Parathyroid adenoma (tissue), 2 donors: ENCODE measurements around the gene TPD52L3.
A peak's percentile ranks its signal among the peaks of the same experiment; 100 is the strongest.

Source experiments
- H2AFZ ChIP-seq: fragments of 300-600 bp; sonication (generic); one replicate; pipeline ENCODE4 v1.7.0; 2017; ENCODE audit warnings: antibody characterized with exemption, mild to moderate bottlenecking
- H3K27ac ChIP-seq: fragments of 300-600 bp; sonication (generic); one replicate; pipeline ENCODE4 v1.7.0; 2017
- H3K27me3 ChIP-seq: fragments of 300-600 bp; sonication (generic); one replicate; pipeline ENCODE4 v1.7.0; 2017; ENCODE audit warnings: low read length; ENCODE audit not compliant: control insufficient read depth, insufficient read depth
- H3K36me3 ChIP-seq: fragments of 300-600 bp; sonication (generic); one replicate; pipeline ENCODE4 v1.7.0; 2017; ENCODE audit warnings: low read length; ENCODE audit not compliant: control insufficient read depth, insufficient read depth
- H3K4me1 ChIP-seq: fragments of 300-600 bp; sonication (generic); one replicate; pipeline ENCODE4 v1.7.0; 2017; ENCODE audit warnings: control low read depth
- H3K4me2 ChIP-seq: fragments of 300-600 bp; sonication (generic); one replicate; pipeline ENCODE4 v1.7.0; 2017; ENCODE audit warnings: low read length
- H3K4me3 ChIP-seq: fragments of 300-600 bp; sonication (generic); one replicate; pipeline ENCODE4 v1.7.0; 2017; ENCODE audit warnings: low read depth, low read length
- H3K79me2 ChIP-seq: fragments of 300-600 bp; sonication (generic); one replicate; pipeline ENCODE4 v1.7.0; 2017; ENCODE audit warnings: control low read depth
- H3K9ac ChIP-seq: fragments of 300-600 bp; sonication (generic); one replicate; pipeline ENCODE4 v1.7.0; 2017; ENCODE audit warnings: mild to moderate bottlenecking
- H3K9me3 ChIP-seq: fragments of 300-600 bp; sonication (generic); one replicate; pipeline ENCODE4 v1.7.0; 2017; ENCODE audit warnings: low read length; ENCODE audit not compliant: control insufficient read depth
- TF ChIP-seq, protein P1 (sequence below): fragments of 300-600 bp; sonication (generic); IDR thresholded peaks from one replicate; pipeline ENCODE4 v1.7.0; 2017; ENCODE audit warnings: antibody characterized with exemption, mild to moderate bottlenecking
- donor health status: primary hyperparathyroidism.

TPD52L3 gene

DNA sequence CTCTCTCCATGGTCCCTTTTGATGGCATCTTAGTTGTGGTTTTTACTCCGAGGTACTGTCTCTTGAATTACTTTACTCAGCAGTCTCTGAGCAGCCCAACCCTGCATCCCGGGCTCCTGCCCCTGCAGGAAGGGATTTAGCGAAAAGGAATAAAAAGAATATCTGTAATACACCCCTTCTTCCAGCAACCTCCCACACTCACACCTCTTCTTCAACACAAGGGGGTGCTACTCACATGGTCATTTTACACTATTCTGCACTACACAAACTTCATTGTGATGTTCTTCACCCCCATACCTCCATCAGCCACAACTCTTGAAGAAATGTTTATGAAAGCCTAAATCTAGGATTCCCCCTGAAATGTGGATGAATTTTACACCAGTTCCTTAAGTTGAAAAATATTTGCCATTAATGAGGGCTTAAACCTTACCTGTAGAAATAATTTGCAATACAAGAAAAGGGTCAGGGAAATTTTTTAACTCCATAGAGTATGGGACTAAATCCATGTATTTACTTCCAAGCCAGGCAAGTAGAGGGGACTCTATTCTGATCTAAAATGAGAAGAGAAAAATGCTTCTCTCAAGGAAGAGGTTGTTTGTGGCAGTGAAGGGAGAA, 26.0 kb downstream of the TPD52L3 start:
- TF ChIP-seq, protein P1, sequence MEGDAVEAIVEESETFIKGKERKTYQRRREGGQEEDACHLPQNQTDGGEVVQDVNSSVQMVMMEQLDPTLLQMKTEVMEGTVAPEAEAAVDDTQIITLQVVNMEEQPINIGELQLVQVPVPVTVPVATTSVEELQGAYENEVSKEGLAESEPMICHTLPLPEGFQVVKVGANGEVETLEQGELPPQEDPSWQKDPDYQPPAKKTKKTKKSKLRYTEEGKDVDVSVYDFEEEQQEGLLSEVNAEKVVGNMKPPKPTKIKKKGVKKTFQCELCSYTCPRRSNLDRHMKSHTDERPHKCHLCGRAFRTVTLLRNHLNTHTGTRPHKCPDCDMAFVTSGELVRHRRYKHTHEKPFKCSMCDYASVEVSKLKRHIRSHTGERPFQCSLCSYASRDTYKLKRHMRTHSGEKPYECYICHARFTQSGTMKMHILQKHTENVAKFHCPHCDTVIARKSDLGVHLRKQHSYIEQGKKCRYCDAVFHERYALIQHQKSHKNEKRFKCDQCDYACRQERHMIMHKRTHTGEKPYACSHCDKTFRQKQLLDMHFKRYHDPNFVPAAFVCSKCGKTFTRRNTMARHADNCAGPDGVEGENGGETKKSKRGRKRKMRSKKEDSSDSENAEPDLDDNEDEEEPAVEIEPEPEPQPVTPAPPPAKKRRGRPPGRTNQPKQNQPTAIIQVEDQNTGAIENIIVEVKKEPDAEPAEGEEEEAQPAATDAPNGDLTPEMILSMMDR = peak; percentile 58
- H3K9me3 ChIP-seq = no peaks in the 10 kb centered on the region
- no peak overlapping the region for H3K9ac ChIP-seq
- H3K36me3 ChIP-seq = no peaks in the 10 kb centered on the region
- H2AFZ ChIP-seq = no peak overlapping the region
- H3K79me2 ChIP-seq = no peaks in the 10 kb centered on the region
- no peaks in the 10 kb centered on the region for H3K27me3 ChIP-seq
- no peak overlapping the region for H3K27ac ChIP-seq
- no peak overlapping the region for H3K4me3 ChIP-seq
- H3K4me2 ChIP-seq = no peak overlapping the region
- peaks cover 3% of the 10 kb centered on the region for H3K4me1 ChIP-seq

DNA sequence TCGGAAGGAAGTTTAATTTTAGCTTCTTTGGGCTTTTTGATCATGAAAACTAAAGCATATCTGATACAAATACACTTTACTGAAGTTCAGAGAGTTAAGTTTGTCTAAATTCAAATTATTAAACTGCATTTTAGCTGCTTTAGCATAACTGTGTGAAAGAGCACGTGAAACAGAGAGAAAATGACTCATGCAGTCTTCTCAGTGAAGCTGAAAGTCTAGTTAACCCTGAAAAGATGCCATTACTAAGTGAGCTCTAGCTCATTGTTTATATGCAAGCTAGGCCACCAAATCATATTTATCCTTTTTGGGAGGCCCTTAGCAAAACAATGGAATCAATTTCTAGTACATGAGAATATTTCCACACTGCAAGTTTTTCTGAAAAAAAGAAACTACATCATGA, 27.6 kb downstream of the TPD52L3 start:
- no peaks in the 10 kb centered on the region for H3K79me2 ChIP-seq
- no peak overlapping the region for H3K27ac ChIP-seq
- H2AFZ ChIP-seq = peak overlapping the region; percentile 53
- H3K4me2 ChIP-seq = no peak overlapping the region
- H3K9ac ChIP-seq = no peak overlapping the region
- peaks cover 3% of the 10 kb centered on the region for H3K4me1 ChIP-seq
- no peaks in the 10 kb centered on the region for H3K27me3 ChIP-seq
- TF ChIP-seq, protein P1 = no peak
- H3K4me3 ChIP-seq = no peak overlapping the region
- no peaks in the 10 kb centered on the region for H3K36me3 ChIP-seq
- H3K9me3 ChIP-seq = no peaks in the 10 kb centered on the region

DNA sequence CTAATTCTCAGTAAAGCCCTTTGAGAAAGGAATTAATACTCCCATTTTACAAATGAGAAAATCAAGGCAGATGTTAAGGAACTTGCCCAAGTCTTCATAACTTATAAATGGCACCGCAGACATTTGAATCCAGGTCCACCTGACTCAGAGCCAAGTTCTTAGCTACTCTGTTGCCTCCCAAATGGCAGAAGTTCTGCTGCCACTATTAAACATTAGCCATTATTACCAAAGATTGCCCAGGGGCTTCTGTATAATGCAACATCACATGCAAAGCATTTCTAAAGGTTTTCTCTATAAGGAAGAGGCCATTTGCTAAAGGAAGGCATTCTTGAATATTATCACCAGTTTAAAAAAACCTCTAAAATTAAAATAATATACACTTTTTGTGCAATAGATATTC, 28.3 kb downstream of the TPD52L3 start:
- no peaks in the 10 kb centered on the region for H3K27me3 ChIP-seq
- H2AFZ ChIP-seq = no peak overlapping the region
- TF ChIP-seq, protein P1 = no peak
- H3K9ac ChIP-seq = no peak overlapping the region
- no peak overlapping the region for H3K4me2 ChIP-seq
- H3K4me1 ChIP-seq = peaks cover 3% of the 10 kb centered on the region
- no peaks in the 10 kb centered on the region for H3K79me2 ChIP-seq
- H3K36me3 ChIP-seq = no peaks in the 10 kb centered on the region
- no peaks in the 10 kb centered on the region for H3K9me3 ChIP-seq
- no peak overlapping the region for H3K4me3 ChIP-seq
- no peak overlapping the region for H3K27ac ChIP-seq

DNA sequence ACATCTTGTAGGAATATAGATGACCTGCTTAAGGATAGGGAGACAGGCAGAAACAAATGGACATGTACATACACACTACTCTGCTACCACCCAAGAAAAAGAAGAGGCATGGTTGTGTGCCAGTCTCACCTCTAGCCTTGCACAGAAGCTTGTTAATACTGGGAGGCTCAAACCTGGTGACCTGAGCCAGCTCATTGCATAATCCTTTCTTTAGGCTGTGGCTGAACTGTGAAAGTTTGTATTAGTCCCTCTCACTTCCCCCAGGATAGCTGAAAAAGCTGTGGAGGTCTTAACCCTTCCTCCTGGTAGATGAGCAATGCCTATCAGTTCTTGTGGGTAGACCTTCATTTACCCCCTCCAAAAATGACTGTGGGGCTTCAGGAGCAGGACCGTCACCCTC, 28.7 kb downstream of the TPD52L3 start:
- Histone ChIP-seq H3K9ac (no peak overlapping the region), H3K27ac (no peak overlapping the region), H3K4me2 (no peak overlapping the region), H2AFZ (no peak overlapping the region), H3K4me1 (peaks cover 3% of the 10 kb centered on the region), H3K9me3 (no peaks in the 10 kb centered on the region), H3K4me3 (no peak overlapping the region), H3K36me3 (no peaks in the 10 kb centered on the region), H3K79me2 (no peaks in the 10 kb centered on the region), H3K27me3 (no peaks in the 10 kb centered on the region)
- TF ChIP-seq, protein P1 = no peak
